ENCODE results near the gene NEK1.

DNA sequence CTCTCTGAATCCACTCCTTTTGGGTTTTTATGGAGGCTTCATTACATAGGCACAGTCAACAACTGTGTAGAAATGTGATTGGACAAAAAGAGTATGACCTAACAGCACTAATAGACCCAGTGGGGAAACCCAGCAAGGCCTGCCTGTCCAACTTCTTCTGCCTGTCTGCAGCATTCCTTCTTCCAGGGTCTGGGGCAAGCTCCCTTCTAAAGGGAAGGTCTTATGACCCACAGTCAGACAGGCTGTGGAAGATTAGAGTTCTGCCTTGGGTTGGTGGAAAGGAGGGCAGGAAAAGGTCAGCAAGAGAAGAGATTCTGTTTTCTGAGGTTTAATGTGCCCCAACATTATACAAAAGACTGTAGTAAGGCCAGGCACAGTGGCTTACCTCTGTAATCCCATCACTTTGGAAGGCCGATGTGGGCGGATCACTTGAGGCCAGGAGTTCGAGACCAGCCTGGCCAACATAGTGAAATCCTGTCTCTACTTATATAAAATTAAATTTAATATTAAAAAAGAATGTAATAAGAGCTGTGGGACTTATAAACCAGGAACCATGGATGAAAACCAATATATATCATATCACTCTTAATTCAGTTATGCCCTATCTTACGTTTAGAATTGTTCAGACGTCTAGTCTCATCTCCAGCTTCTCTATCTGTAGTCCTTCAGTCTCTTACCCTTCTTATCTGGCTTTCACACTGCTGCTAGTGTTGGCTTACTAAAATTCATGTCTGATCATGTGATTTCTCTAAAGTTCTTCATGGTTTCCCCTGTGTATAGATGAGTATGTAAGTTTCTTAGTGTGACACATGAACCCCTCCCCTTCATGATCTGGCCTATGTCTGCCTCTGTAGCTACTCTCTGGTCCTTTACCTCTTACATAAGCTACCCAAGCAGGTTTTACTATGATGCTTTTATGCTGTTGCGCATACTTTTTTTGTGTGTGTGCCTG lies 14.2 kb upstream of the NEK1 start:
- TF ChIP-seq, protein P1, sequence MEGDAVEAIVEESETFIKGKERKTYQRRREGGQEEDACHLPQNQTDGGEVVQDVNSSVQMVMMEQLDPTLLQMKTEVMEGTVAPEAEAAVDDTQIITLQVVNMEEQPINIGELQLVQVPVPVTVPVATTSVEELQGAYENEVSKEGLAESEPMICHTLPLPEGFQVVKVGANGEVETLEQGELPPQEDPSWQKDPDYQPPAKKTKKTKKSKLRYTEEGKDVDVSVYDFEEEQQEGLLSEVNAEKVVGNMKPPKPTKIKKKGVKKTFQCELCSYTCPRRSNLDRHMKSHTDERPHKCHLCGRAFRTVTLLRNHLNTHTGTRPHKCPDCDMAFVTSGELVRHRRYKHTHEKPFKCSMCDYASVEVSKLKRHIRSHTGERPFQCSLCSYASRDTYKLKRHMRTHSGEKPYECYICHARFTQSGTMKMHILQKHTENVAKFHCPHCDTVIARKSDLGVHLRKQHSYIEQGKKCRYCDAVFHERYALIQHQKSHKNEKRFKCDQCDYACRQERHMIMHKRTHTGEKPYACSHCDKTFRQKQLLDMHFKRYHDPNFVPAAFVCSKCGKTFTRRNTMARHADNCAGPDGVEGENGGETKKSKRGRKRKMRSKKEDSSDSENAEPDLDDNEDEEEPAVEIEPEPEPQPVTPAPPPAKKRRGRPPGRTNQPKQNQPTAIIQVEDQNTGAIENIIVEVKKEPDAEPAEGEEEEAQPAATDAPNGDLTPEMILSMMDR (optimal IDR thresholded peaks at IDR 0.05 in 1 of 3, IDR thresholded peaks at IDR 0.05 in 1 of 3, conservative IDR thresholded peaks at IDR 0.05 in 1 of 3; ENCODE audit: extremely low read depth in 1 of 3, insufficient read depth in 2 of 3, low read length in 3 of 3), result no peak
- no peak for TF ChIP-seq EZH2 (IDR thresholded peaks at IDR 0.05; ENCODE audit: low read length)

Measured in keratinocyte (primary cell).